ENCODE results near the gene FUT1. TPM values are rescaled to one million over a fixed set of nuclear protein-coding genes. Genes with fewer than 3 reads are reported as not detected.
"Not testable (repeated sequence)": the region's sequence is repeated elsewhere in the genome, so short reads cannot be mapped to it uniquely, and the experiment has no call there.

Gene FUT1
- total RNA-seq, 1 experiment from 2014 or later: 0.06 TPM

DNA sequence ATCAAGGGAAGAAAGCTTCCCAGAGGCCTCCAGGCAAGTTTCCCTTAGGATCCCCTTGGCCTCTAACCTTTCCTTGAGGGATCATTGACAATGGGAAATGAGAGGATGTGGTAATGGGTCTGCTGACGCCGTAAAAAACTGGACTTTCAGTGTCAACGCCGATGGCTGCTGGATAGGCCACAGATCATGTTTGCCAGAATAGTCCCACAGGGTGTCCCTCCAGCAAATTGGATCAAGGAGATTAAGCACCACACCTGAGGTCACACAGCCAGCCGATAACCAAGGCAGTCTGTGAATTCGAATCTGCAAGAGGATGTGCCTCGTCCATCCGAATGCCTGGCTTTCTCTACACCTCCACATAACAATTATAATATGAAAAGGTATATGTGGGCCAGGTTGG, 40.8 kb upstream of the FUT1 start:
- CTCF ChIA-PET: no interaction called here
- no peaks in the 10 kb centered on the region for H3K4me1 ChIP-seq (ENCODE audit: insufficient read depth, low read length, poor library complexity, severe bottlenecking)

DNA sequence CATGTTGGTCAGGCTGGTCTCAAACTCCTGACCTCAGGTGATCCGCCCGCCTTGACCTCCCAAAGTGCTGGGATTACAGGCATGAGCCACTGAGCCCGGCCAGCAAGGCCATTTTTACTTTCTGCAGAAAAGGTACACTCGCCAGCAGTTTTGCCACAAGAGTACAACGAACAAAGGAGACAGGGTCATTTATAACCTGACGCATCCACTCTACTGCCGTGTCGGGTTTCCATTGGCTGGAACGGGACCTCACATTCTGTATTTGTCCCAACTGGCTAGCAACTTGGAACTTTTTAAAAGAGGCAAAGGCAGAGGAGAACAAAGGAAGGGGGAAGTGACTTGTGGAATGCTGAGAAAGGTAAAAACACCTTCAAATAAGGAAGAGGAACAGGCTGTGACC, 34.9 kb upstream of the FUT1 start:
- H3K27me3 ChIP-seq (replicated peaks; ENCODE audit: insufficient read depth, low read depth, low read length, poor library complexity); H3K4me3 ChIP-seq (ENCODE audit: low read depth, low read length, poor library complexity, severe bottlenecking); H3K36me3 ChIP-seq (ENCODE audit: insufficient read depth, low read length, poor library complexity, severe bottlenecking); intact Hi-C loops (cut with micrococcal nuclease; ENCODE audit: unreplicated experiment); H3K9me3 ChIP-seq (ENCODE audit: low read depth, low read length, poor library complexity, severe bottlenecking); H3K27ac ChIP-seq (ENCODE audit: low read depth, low read length, poor library complexity, severe bottlenecking); DNase-seq (ENCODE audit: low spot score); BruUV-seq (replicated peaks); H3K4me1 ChIP-seq (ENCODE audit: insufficient read depth, low read length, poor library complexity, severe bottlenecking): not testable (repeated sequence)
- POLR2A ChIA-PET (ENCODE audit: low non-redundant PET): interaction anchor here (0.7 kb wide), 1 partner anchor 183 kb away, joined by 11 read pairs; no protein-coding TSS in a partner anchor
- CTCF ChIA-PET: interaction anchor here (0.6 to 1.6 kb wide), 8 partner anchors 11 to 409 kb away, joined by 3 to 24 read pairs (median 6); partner anchors contain the start of gene HSD17B14

More for the DNA sequence above, 40.8 kb upstream of the FUT1 start:
- H3K36me3 ChIP-seq (ENCODE audit: insufficient read depth, low read length, poor library complexity, severe bottlenecking): no peaks in the 10 kb centered on the region
- POLR2A ChIA-PET (ENCODE audit: low non-redundant PET): no interaction called here
- TF ChIP-seq, protein P1, sequence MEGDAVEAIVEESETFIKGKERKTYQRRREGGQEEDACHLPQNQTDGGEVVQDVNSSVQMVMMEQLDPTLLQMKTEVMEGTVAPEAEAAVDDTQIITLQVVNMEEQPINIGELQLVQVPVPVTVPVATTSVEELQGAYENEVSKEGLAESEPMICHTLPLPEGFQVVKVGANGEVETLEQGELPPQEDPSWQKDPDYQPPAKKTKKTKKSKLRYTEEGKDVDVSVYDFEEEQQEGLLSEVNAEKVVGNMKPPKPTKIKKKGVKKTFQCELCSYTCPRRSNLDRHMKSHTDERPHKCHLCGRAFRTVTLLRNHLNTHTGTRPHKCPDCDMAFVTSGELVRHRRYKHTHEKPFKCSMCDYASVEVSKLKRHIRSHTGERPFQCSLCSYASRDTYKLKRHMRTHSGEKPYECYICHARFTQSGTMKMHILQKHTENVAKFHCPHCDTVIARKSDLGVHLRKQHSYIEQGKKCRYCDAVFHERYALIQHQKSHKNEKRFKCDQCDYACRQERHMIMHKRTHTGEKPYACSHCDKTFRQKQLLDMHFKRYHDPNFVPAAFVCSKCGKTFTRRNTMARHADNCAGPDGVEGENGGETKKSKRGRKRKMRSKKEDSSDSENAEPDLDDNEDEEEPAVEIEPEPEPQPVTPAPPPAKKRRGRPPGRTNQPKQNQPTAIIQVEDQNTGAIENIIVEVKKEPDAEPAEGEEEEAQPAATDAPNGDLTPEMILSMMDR (conservative IDR thresholded peaks at IDR 0.05; ENCODE audit: low read depth, low read length): no peak
- TF ChIP-seq EZH2 (IDR thresholded peaks at IDR 0.05; ENCODE audit: borderline replicate concordance, low read depth, low read length, poor library complexity, severe bottlenecking): no peak
- H3K4me3 ChIP-seq (ENCODE audit: low read depth, low read length, poor library complexity, severe bottlenecking): no peak overlapping the region
- BruUV-seq (replicated peaks): no TSS peak
- no peak overlapping the region for H3K27ac ChIP-seq (ENCODE audit: low read depth, low read length, poor library complexity, severe bottlenecking)
- H3K27me3 ChIP-seq (replicated peaks; ENCODE audit: insufficient read depth, low read depth, low read length, poor library complexity): no peaks in the 10 kb centered on the region
- no peaks in the 10 kb centered on the region for H3K9me3 ChIP-seq (ENCODE audit: low read depth, low read length, poor library complexity, severe bottlenecking)
- no peak for DNase-seq (ENCODE audit: low spot score)
- intact Hi-C loops (cut with micrococcal nuclease; ENCODE audit: unreplicated experiment): loop anchor here (10.0 kb wide), 1 partner anchor 432 kb away; no protein-coding TSS in a partner anchor

DNA sequence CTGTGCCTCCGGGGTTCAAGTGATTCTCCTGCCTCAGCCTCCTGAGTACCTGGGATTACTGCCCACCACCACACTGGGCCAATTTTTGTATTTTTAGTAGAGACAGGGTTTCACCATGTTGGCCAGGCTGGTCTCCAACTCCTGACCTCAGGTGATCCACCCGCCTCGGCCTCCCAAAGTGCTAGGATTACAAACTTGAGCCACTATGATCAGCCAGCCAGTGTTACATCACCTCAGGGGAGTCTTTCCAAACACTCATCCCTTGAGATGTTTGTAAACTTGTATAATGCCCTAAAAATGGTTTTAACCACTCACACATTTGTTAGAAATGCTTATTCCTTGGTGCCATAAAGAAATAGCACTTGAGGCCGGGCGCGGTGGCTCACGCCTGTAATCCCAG, 34.0 kb upstream of the FUT1 start:
- CTCF ChIA-PET; H3K9me3 ChIP-seq (ENCODE audit: low read depth, low read length, poor library complexity, severe bottlenecking); BruUV-seq (replicated peaks); H3K27ac ChIP-seq (ENCODE audit: low read depth, low read length, poor library complexity, severe bottlenecking); POLR2A ChIA-PET (ENCODE audit: low non-redundant PET); intact Hi-C loops (cut with micrococcal nuclease; ENCODE audit: unreplicated experiment); H3K4me1 ChIP-seq (ENCODE audit: insufficient read depth, low read length, poor library complexity, severe bottlenecking); H3K4me3 ChIP-seq (ENCODE audit: low read depth, low read length, poor library complexity, severe bottlenecking); H3K36me3 ChIP-seq (ENCODE audit: insufficient read depth, low read length, poor library complexity, severe bottlenecking); DNase-seq (ENCODE audit: low spot score); H3K27me3 ChIP-seq (replicated peaks; ENCODE audit: insufficient read depth, low read depth, low read length, poor library complexity): not testable (repeated sequence)

DNA sequence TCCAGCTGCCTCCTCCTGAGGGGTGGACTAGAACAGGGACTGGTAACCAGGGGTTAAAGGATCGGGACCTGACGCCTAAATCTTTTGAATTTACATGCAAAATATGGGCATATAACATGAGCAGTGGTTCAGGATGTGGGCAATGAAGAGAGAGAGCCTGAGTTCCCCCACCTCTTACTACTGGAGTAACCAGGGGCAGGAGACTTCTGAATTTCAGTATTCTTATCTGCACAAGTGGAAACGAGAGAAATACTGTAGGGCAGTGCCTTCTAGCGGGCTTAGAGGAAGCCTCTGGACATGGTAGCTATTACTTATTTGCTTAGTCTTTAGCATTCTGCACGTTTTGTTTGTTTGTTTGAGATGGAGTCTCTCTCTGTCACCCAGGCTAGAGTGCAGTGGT, 32.1 kb upstream of the FUT1 start:
- no peak overlapping the region for H3K27ac ChIP-seq (ENCODE audit: low read depth, low read length, poor library complexity, severe bottlenecking)
- ChIA-PET POLR2A (ENCODE audit: low non-redundant PET) (no interaction called here), CTCF (interaction anchor here (0.5 to 1.1 kb wide), 2 partner anchors 11 to 109 kb away, joined by 3 to 4 read pairs; no protein-coding TSS in a partner anchor)
- H3K4me1 ChIP-seq (ENCODE audit: insufficient read depth, low read length, poor library complexity, severe bottlenecking): no peaks in the 10 kb centered on the region
- no peaks in the 10 kb centered on the region for H3K9me3 ChIP-seq (ENCODE audit: low read depth, low read length, poor library complexity, severe bottlenecking)
- DNase-seq (ENCODE audit: low spot score): no peak
- no peaks in the 10 kb centered on the region for H3K36me3 ChIP-seq (ENCODE audit: insufficient read depth, low read length, poor library complexity, severe bottlenecking)
- H3K27me3 ChIP-seq (replicated peaks; ENCODE audit: insufficient read depth, low read depth, low read length, poor library complexity): no peaks in the 10 kb centered on the region
- BruUV-seq (replicated peaks): no TSS peak
- no peak for TF ChIP-seq EZH2 (IDR thresholded peaks at IDR 0.05; ENCODE audit: borderline replicate concordance, low read depth, low read length, poor library complexity, severe bottlenecking)
- TF ChIP-seq, protein P1 (conservative IDR thresholded peaks at IDR 0.05; ENCODE audit: low read depth, low read length): no peak
- no peak overlapping the region for H3K4me3 ChIP-seq (ENCODE audit: low read depth, low read length, poor library complexity, severe bottlenecking)
- intact Hi-C loops (cut with micrococcal nuclease; ENCODE audit: unreplicated experiment): no loop called here

All from A673 (cell line).